Activated CD8-positive, alpha-beta T cell treated with anti-CD3 and anti-CD28 coated beads, Interleukin-2, amount 10 ng/mL, durations not matched to agents 7 days and 5 days (primary cell): ENCODE results near the gene ENOX1. TPM values are rescaled to one million over a fixed set of nuclear protein-coding genes. Genes with fewer than 3 reads are reported as not detected.

Experiments used
- ATAC-seq: fragments of 150-1000 bp; cut with Tn5 transposase; one replicate; pipeline ENCODE4 v1.10.0; 2021; ENCODE audit warnings: moderate library complexity
- CTCF ChIA-PET: fragments of 350-600 bp; sonication (Branson Sonifier 250); formaldehyde crosslinking; loops from one replicate; lab custom pipeline; 2021; ENCODE audit warnings: antibody characterized with exemption; lab: Charles Lee
- POLR2A ChIA-PET: fragments of 350-600 bp; sonication (Branson Sonifier 250); formaldehyde crosslinking; loops from one replicate; lab custom pipeline; 2021; ENCODE audit warnings: antibody characterized with exemption; lab: Charles Lee
- DNase-seq: peaks from one replicate; pipeline ENCODE4 v3.0.0-alpha.2; 2020
- H3K27ac Mint-ChIP-seq: one replicate; pipeline ENCODE4 v1.8.0; 2021; ENCODE audit warnings: mild to moderate bottlenecking, mixed read lengths
- H3K27me3 Mint-ChIP-seq: one replicate; pipeline ENCODE4 v1.8.0; 2021; ENCODE audit warnings: low read depth, mixed read lengths
- H3K36me3 Mint-ChIP-seq: one replicate; pipeline ENCODE4 v1.8.0; 2021; ENCODE audit warnings: low read depth, mixed read lengths
- H3K4me1 Mint-ChIP-seq: one replicate; pipeline ENCODE4 v1.8.0; 2021; ENCODE audit warnings: low read depth, mixed read lengths
- H3K4me3 Mint-ChIP-seq: one replicate; pipeline ENCODE4 v1.8.0; 2021; ENCODE audit warnings: mild to moderate bottlenecking, mixed read lengths
- H3K9me3 Mint-ChIP-seq: one replicate; pipeline ENCODE4 v1.8.0; 2022; ENCODE audit warnings: mixed read lengths; ENCODE audit not compliant: insufficient read depth
- total RNA-seq, 2 experiments: library from RNA; stranded (reverse); gene quantifications; one replicate each; pipeline ENCODE4 v1.2.3, GENCODE V29; 2021

ENOX1 gene
- total RNA-seq, 2 experiments from 2014 or later, result 0.08 TPM; not detected in 1

DNA sequence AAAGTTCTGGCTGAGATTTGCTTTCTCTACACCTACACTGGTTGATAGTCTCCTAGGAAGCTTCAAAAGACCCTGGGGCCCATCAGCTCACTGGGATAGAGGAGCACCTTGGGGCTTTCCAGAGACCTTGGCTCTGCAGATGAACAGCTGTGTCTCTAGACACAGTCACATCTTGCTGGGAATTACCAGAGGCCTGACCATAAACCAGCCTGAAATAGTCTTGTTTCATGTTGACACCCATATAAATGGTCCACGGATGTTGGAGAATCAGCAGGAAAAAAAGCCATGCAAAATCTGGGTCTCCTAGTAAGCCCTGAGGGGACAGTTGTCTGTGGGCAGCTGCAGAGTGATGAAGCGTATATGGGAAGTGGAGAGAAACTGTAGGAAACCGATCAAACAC is 555.8 kb downstream of the ENOX1 start:
- ChIA-PET CTCF (no interaction called here), POLR2A (no interaction called here)
- Mint-ChIP-seq H3K27ac (no peak overlapping the region), H3K9me3 (no peaks in the 10 kb centered on the region), H3K4me1 (no peaks in the 10 kb centered on the region), H3K4me3 (no peak overlapping the region), H3K36me3 (no peaks in the 10 kb centered on the region), H3K27me3 (peaks cover 8% of the 10 kb centered on the region)
- no peak for ATAC-seq
- DNase-seq, result no peak

DNA sequence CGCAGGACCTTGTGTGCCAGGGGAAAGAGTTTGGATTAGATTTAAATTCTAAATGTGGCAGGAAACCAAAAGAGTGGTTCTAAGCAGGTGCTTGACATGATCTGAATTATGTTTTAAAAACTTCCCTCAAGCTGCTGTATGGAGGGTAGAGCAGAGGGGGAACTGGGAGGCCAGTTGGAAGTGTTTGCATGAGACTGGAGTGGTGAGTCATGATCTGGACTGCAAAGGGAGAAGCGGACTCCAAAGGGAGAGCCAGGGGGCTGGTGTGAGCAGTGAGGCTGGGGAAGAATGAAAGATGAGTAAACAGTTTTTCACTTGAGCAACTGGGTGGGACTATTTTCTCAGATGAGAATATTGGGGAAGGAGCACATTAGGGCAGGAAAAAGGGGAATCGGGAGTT is 557.3 kb downstream of the ENOX1 start:
- CTCF ChIA-PET, result no interaction called here
- POLR2A ChIA-PET, result no interaction called here
- H3K9me3 Mint-ChIP-seq, result no peaks in the 10 kb centered on the region
- no peak overlapping the region for H3K27ac Mint-ChIP-seq
- no peaks in the 10 kb centered on the region for H3K4me1 Mint-ChIP-seq
- ATAC-seq, result no peak
- H3K27me3 Mint-ChIP-seq, result peaks cover 8% of the 10 kb centered on the region
- H3K4me3 Mint-ChIP-seq, result no peak overlapping the region
- H3K36me3 Mint-ChIP-seq, result no peaks in the 10 kb centered on the region
- no peak for DNase-seq

DNA sequence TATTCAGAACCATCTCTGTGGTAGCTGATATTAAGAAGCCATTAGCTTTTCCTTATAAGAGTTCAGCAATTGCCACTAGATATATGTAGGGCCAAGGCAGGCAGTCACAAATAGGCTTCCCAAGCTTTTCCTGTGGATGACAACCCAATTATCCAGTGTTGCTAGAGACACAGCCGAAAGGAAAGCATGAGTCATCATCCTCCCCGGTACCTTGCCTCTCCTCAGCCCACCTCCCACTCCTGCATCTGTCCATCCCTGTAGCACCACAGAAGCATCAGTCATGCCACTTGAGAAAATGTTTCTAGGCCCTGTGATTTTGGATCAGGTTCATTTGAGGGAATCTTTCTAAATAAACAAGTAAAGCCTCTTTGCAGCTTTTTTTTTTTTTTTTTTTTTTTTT is 559.1 kb downstream of the ENOX1 start:
- ATAC-seq (no peak), DNase-seq (no peak)
- POLR2A ChIA-PET, result no interaction called here
- H3K36me3 Mint-ChIP-seq, result no peaks in the 10 kb centered on the region
- H3K4me1 Mint-ChIP-seq, result no peaks in the 10 kb centered on the region
- CTCF ChIA-PET, result no interaction called here
- H3K27ac Mint-ChIP-seq, result no peak overlapping the region
- no peaks in the 10 kb centered on the region for H3K9me3 Mint-ChIP-seq
- peaks cover 10% of the 10 kb centered on the region for H3K27me3 Mint-ChIP-seq
- H3K4me3 Mint-ChIP-seq, result no peak overlapping the region

DNA sequence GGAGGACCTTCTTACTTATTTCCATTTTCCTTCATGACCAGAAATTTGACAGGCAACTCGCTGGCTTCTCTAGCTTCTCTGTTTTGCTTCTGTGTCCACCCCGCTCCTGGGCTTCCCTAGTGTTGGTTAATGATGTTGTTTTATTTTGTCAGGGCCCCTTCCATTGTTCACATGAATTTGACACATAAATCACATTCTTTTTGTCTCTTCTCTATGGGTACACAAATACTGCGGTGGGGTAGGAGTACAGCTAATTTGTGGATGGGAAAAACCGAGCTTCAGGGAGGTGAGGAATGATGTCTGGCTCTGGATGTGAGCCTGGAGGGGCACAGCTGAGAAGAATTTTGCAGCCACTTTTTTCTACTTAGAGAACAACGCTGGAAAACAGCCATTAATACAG is 563.6 kb downstream of the ENOX1 start:
- no peaks in the 10 kb centered on the region for H3K4me1 Mint-ChIP-seq
- CTCF ChIA-PET, result no interaction called here
- POLR2A ChIA-PET, result no interaction called here

DNA sequence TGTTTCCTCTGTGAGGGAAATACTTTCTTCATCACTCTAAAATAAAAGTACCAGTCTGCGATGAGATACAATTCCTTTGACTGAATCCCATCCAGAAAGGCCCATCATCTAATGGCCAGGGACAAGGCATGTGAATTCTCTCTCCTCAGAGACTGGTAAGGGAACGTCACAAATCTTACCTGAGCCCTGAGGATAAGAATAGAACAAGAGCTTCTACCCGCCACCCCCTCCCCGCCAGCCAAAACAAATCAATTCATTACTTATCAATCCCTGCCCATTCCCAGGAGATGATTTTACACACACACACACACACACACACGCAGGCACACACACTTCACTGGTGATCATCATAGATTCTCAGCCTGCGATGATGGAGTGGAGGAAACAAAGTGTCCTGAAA is 564.7 kb downstream of the ENOX1 start:
- ChIA-PET POLR2A (no interaction called here), CTCF (no interaction called here)
- H3K27me3 Mint-ChIP-seq, result peaks cover 19% of the 10 kb centered on the region
- no peak for DNase-seq
- no peak for ATAC-seq
- no peaks in the 10 kb centered on the region for H3K9me3 Mint-ChIP-seq
- no peak overlapping the region for H3K27ac Mint-ChIP-seq
- H3K36me3 Mint-ChIP-seq, result no peaks in the 10 kb centered on the region
- H3K4me3 Mint-ChIP-seq, result no peak overlapping the region
- no peaks in the 10 kb centered on the region for H3K4me1 Mint-ChIP-seq

More for the DNA sequence above, 563.6 kb downstream of the ENOX1 start:
- ATAC-seq (no peak), DNase-seq (no peak)
- H3K9me3 Mint-ChIP-seq, result no peaks in the 10 kb centered on the region
- H3K27me3 Mint-ChIP-seq, result peaks cover 19% of the 10 kb centered on the region
- no peaks in the 10 kb centered on the region for H3K36me3 Mint-ChIP-seq
- H3K27ac Mint-ChIP-seq, result no peak overlapping the region
- H3K4me3 Mint-ChIP-seq, result no peak overlapping the region

DNA sequence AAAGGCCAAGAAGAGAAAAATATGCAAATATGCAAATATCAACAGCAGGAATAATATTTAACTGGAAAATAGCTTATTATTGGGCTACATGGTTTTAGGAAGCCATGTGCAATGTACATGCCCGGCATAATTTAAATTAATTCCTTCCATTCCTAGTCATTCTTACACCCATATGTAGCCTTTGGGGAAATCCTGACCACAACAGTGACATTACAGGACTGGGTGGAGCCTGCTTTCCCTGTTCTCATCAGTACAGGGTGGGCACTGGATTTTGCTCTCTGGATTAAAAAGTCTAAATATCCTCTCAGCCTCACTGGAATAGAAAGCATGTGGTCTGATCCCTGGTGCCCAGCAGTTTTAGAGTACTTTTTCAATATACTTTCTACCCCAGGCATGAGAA is 565.2 kb downstream of the ENOX1 start:
- H3K9me3 Mint-ChIP-seq, result no peaks in the 10 kb centered on the region
- H3K4me1 Mint-ChIP-seq, result no peaks in the 10 kb centered on the region
- no peak overlapping the region for H3K4me3 Mint-ChIP-seq
- H3K36me3 Mint-ChIP-seq, result no peaks in the 10 kb centered on the region
- H3K27me3 Mint-ChIP-seq, result peaks cover 19% of the 10 kb centered on the region
- DNase-seq (no peak), ATAC-seq (no peak)
- CTCF ChIA-PET, result no interaction called here
- POLR2A ChIA-PET, result no interaction called here
- H3K27ac Mint-ChIP-seq, result no peak overlapping the region

DNA sequence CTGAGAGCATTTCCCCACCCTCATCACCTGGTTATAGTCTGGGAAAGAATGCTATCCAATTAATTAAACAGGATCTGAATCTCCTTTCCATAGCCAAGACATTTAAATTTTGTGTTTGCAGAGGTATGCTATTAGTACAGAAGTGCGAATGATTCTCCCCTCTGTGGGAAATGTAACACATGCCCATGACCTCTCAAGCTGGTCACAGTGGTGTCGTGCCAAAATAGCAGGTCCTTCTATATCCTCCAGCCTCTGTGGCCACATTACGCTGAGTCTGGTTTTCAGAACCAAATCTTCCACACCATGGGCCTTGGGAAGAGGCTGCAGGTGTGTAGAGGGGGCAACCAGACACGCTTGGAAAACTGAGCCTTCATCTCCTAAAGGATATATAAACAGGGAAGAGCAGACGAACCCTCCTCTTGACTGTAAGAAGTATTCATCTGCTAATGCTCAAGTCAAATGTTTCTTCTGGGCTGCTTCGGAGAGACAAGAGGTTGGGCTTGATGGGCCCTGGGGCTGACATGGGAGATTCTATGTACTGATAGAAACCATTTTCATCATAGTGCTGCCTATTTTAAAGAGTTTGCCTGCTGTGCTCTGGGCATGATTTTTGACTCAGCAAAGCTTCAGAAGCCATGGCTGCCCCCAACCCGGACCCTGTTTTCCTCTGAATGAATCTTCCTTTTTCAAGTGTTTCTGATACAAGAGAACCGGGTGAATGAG is 565.7 kb downstream of the ENOX1 start:
- POLR2A ChIA-PET, result no interaction called here
- ATAC-seq (no peak), DNase-seq (no peak)
- H3K36me3 Mint-ChIP-seq, result no peaks in the 10 kb centered on the region
- H3K9me3 Mint-ChIP-seq, result no peaks in the 10 kb centered on the region
- no peaks in the 10 kb centered on the region for H3K4me1 Mint-ChIP-seq
- H3K27ac Mint-ChIP-seq, result no peak overlapping the region
- CTCF ChIA-PET, result no interaction called here
- no peak overlapping the region for H3K4me3 Mint-ChIP-seq
- H3K27me3 Mint-ChIP-seq, result peaks cover 19% of the 10 kb centered on the region

DNA sequence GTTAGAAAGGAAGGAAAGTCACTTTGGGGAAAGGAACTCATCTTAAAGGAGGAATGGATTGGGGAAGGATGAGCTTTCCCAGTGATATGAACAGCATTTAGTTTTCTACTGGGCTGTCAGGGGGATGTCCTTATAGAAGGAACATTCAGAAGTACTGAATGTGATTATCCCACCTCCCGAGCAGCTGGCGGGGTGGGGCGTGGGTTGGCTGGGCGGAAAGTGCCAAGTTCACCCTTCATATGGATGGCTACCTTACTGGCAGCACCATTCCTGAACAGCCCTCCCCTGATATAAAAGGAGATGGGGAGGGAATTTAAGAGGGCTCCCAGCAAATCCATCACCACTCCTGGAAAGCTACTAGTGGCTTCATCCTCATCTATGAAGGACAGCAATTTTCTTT is 572.6 kb downstream of the ENOX1 start:
- Mint-ChIP-seq H3K9me3 (no peaks in the 10 kb centered on the region), H3K27me3 (peaks cover 13% of the 10 kb centered on the region), H3K36me3 (no peaks in the 10 kb centered on the region), H3K4me1 (no peaks in the 10 kb centered on the region), H3K4me3 (no peak overlapping the region), H3K27ac (no peak overlapping the region)
- POLR2A ChIA-PET, result no interaction called here
- CTCF ChIA-PET, result no interaction called here
- no peak for DNase-seq
- ATAC-seq, result no peak

DNA sequence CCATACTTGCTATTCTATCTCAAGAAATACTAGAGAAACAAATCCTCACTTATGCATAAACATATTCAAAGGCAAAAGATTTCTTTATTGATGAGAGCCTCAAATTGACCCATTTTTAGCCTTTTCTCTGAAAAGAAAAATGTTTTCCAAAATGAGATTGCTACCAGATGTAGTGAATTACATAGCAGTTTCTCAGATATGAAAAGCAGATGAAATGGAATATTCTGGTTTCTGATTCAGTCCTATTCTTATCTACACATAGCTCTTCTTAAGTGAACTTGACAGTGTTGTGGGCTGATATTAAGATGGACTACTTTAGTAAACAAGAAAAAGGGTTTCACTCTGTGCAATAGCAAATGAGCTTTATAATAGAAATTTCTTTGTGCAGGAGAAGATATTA is 579.9 kb downstream of the ENOX1 start:
- Mint-ChIP-seq H3K4me1 (no peaks in the 10 kb centered on the region), H3K4me3 (no peak overlapping the region), H3K27me3 (peaks cover 16% of the 10 kb centered on the region), H3K27ac (no peak overlapping the region), H3K36me3 (no peaks in the 10 kb centered on the region), H3K9me3 (no peaks in the 10 kb centered on the region)
- ChIA-PET CTCF (no interaction called here), POLR2A (interaction anchor here (0.6 kb wide), 1 partner anchor 459 kb away, joined by 3 read pairs; no protein-coding TSS in a partner anchor)
- DNase-seq (no peak), ATAC-seq (no peak)

DNA sequence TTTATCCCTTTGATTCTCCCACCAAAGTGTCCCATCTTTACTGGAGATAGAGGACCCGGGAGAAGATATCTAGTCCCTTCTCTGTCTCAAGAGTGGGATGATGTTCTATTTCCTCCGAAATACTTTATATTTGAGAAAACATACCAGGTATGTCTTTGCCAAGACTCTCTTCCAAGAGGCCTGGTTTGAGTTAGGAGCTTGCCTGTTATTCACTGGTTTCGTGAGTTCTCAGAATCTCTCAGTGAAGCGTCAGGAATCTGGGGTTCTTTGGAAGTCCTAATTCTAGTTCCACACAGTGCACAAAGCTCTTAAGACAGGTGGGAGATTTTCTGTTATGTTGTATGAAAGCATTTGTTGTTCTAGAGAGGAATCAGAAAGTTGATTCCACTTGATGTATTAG is 581.4 kb downstream of the ENOX1 start:
- CTCF ChIA-PET, result no interaction called here

DNA sequence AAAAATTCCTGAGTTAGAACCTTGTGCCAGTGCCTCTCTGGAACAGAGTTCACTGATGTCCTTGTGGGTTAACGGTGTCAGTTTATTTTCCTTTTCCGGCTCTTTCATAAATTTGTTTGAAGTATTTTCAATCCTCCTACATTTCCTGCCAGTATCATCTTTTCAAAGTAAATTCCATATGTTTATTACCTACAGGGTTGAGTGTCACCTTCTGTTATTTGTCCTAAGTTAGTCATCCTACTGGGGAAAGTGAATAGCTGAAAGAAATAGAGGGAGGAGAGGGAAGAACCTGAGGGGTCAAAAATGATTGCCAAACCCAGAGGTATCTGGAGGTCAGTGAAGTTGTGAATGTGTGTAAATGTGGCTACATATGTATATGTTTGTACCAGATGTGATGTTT is 582.2 kb downstream of the ENOX1 start:
- H3K4me1 Mint-ChIP-seq, result no peaks in the 10 kb centered on the region
- ChIA-PET CTCF (no interaction called here), POLR2A (no interaction called here)
- no peaks in the 10 kb centered on the region for H3K9me3 Mint-ChIP-seq
- H3K27ac Mint-ChIP-seq, result no peak overlapping the region
- peaks cover 8% of the 10 kb centered on the region for H3K27me3 Mint-ChIP-seq
- DNase-seq (no peak), ATAC-seq (no peak)
- H3K36me3 Mint-ChIP-seq, result no peaks in the 10 kb centered on the region
- no peak overlapping the region for H3K4me3 Mint-ChIP-seq

More for the DNA sequence above, 581.4 kb downstream of the ENOX1 start:
- Mint-ChIP-seq H3K27me3 (peaks cover 10% of the 10 kb centered on the region), H3K36me3 (no peaks in the 10 kb centered on the region), H3K27ac (no peak overlapping the region), H3K9me3 (no peaks in the 10 kb centered on the region), H3K4me3 (no peak overlapping the region), H3K4me1 (no peaks in the 10 kb centered on the region)
- DNase-seq (no peak), ATAC-seq (no peak)
- POLR2A ChIA-PET, result no interaction called here

DNA sequence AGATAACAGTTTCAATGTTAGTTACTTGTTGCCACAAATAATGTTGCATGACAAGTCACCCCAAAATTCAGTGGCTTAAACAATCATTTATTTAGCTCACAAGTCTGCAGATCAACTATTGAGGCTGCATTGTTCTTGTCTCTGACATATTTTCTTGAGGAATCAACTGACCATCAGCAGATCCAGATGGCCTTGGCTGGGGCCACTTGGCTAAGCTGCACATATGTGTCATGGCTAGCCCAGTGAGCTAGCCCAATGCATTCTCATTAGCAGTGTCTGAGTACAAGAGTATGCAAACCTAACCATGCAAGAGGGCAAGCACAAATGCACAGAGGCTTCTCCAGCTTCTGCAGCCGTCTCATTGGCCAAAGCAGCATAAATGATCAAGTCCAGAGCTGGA is 583.0 kb downstream of the ENOX1 start:
- no peak for DNase-seq
- H3K4me1 Mint-ChIP-seq, result no peaks in the 10 kb centered on the region
- CTCF ChIA-PET, result no interaction called here
- H3K36me3 Mint-ChIP-seq, result no peaks in the 10 kb centered on the region
- no peak for ATAC-seq
- POLR2A ChIA-PET, result no interaction called here
- no peak overlapping the region for H3K4me3 Mint-ChIP-seq
- no peak overlapping the region for H3K27ac Mint-ChIP-seq
- H3K27me3 Mint-ChIP-seq, result peaks cover 6% of the 10 kb centered on the region
- no peaks in the 10 kb centered on the region for H3K9me3 Mint-ChIP-seq

DNA sequence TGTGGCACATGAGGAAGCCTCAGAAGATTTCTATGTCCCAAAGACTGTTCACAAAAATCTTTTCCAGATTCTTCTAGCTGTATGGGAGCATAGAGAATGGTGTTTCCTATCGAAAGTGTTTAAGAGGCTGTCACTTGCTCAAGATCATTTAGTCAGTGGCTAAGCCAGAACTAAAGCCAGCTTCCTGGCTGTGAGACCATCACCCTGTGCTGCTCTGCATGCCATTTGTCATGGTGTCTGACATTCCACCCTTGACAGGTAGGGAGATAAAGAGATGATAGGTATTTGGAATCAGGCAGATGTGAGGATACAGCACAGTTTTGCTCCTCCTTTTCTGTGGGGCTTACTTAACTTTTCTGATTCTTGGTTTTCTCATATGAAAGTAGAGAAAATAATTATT is 586.0 kb downstream of the ENOX1 start:
- Mint-ChIP-seq H3K4me3 (no peak overlapping the region), H3K9me3 (no peaks in the 10 kb centered on the region), H3K4me1 (no peaks in the 10 kb centered on the region), H3K27ac (no peak overlapping the region), H3K27me3 (peaks cover 7% of the 10 kb centered on the region), H3K36me3 (no peaks in the 10 kb centered on the region)
- ATAC-seq (no peak), DNase-seq (no peak)
- POLR2A ChIA-PET, result no interaction called here
- CTCF ChIA-PET, result no interaction called here
